ENCODE data around the gene EEF1AKMT3. TPM values are rescaled to one million over a fixed set of nuclear protein-coding genes. Genes with fewer than 3 reads are reported as not detected.

EEF1AKMT3 gene
- total RNA-seq, 1 experiment from 2014 or later: 9.3 TPM

DNA sequence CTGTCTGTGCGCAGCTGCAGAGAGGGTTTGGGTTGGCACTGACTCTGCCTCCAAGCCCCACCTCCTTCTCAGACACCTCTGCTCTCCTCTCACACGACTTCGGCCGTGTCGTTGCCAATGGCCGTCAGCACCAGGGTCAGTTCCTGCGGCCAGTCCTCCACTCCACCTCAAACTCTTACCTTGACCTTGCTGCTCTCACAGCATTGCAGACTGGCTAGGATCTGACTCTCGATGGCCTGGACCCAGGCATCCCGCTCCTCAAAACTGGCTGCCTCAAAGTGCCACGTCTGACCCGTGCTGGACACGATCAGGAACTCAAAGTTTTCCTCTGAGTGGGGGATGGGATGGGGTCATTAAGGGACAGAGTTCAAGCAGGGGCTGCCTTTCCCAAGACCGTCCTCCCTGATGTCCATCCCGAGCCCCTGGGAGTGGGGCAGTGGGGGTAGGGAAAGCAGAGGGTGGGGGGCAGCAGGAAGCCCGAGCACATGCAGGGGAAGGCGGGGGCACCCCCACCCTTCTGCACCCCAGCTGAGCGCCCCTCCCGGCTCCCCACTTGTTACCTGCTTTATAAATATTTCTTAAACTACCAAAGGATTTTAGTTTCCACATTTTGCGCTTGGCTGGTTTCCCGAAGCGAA, 44.5 kb upstream of the EEF1AKMT3 start:
- CTCF ChIA-PET: no interaction called here

GRCh38 chr12:57729321-57729844, 43.0 kb upstream of the EEF1AKMT3 start:
- POLR2A ChIA-PET (ENCODE audit: unreplicated experiment): no interaction called here

More for the DNA sequence above, 44.5 kb upstream of the EEF1AKMT3 start:
- H3K4me1 ChIP-seq (ENCODE audit: insufficient read depth, low read length): peaks cover 4% of the 10 kb centered on the region; the same call in 1 of the 2 replicates
- no peaks in the 10 kb centered on the region for H3K27me3 ChIP-seq (ENCODE audit: low read length)
- H3K27ac ChIP-seq (ENCODE audit: low read length): no peak overlapping the region
- no peaks in the 10 kb centered on the region for H4K20me1 ChIP-seq (ENCODE audit: low read length)
- no peak overlapping the region for H3K4me2 ChIP-seq (ENCODE audit: low read length)
- TF ChIP-seq EZH2phosphoT487 (IDR thresholded peaks at IDR 0.05; ENCODE audit: borderline replicate concordance, low read length) (no peak), CTCF (conservative IDR thresholded peaks at IDR 0.05; ENCODE audit: low read depth, low read length) (no peak), EZH2 (IDR thresholded peaks at IDR 0.05; ENCODE audit: low read length, unreplicated experiment) (no peak)
- intact Hi-C loops (cut with micrococcal nuclease): no loop called here
- H3K79me2 ChIP-seq (ENCODE audit: low read length): no peaks in the 10 kb centered on the region
- H2AFZ ChIP-seq (ENCODE audit: low read length): no peak overlapping the region
- no peaks in the 10 kb centered on the region for H3F3A ChIP-seq (ENCODE audit: low read length, unreplicated experiment)
- BruUV-seq (replicated peaks): no TSS peak
- no peak for ATAC-seq
- H3K36me3 ChIP-seq (ENCODE audit: low read depth, low read length): no peaks in the 10 kb centered on the region
- H3K9ac ChIP-seq (ENCODE audit: low read length): no peak overlapping the region
- POLR2A ChIA-PET (ENCODE audit: unreplicated experiment): no interaction called here
- no peak for DNase-seq
- H3K9me2 ChIP-seq (replicated peaks; ENCODE audit: low read length): no peaks in the 10 kb centered on the region
- no peaks in the 10 kb centered on the region for H3K9me3 ChIP-seq (ENCODE audit: low read length)
- no peak overlapping the region for H3K4me3 ChIP-seq (ENCODE audit: low read length)

More at GRCh38 chr12:57729321-57729844, 43.0 kb upstream of the EEF1AKMT3 start:
- no peak for TF ChIP-seq CTCF (conservative IDR thresholded peaks at IDR 0.05; ENCODE audit: low read depth, low read length)
- no peak for TF ChIP-seq EZH2 (IDR thresholded peaks at IDR 0.05; ENCODE audit: low read length, unreplicated experiment)
- TF ChIP-seq EZH2phosphoT487 (IDR thresholded peaks at IDR 0.05; ENCODE audit: borderline replicate concordance, low read length): no peak
- CTCF ChIA-PET: no interaction called here
- Histone ChIP-seq H3K9ac (ENCODE audit: low read length) (no peak overlapping the region), H3K4me1 (ENCODE audit: insufficient read depth, low read length) (peaks cover 4% of the 10 kb centered on the region; the same call in 1 of the 2 replicates), H3F3A (ENCODE audit: low read length, unreplicated experiment) (no peaks in the 10 kb centered on the region), H3K9me2 (replicated peaks; ENCODE audit: low read length) (no peaks in the 10 kb centered on the region), H3K4me3 (ENCODE audit: low read length) (no peak overlapping the region), H3K4me2 (ENCODE audit: low read length) (no peak overlapping the region), H3K27me3 (ENCODE audit: low read length) (no peaks in the 10 kb centered on the region), H3K36me3 (ENCODE audit: low read depth, low read length) (no peaks in the 10 kb centered on the region), H4K20me1 (ENCODE audit: low read length) (no peaks in the 10 kb centered on the region), H3K79me2 (ENCODE audit: low read length) (no peaks in the 10 kb centered on the region), H3K9me3 (ENCODE audit: low read length) (no peaks in the 10 kb centered on the region), H2AFZ (ENCODE audit: low read length) (no peak overlapping the region), H3K27ac (ENCODE audit: low read length) (no peak overlapping the region)
- intact Hi-C loops (cut with micrococcal nuclease): no loop called here
- DNase-seq (no peak), ATAC-seq (no peak)
- BruUV-seq (replicated peaks): no TSS peak
